ENCODE measurements around the gene DHX57.
A peak's percentile ranks its signal among the peaks of the same experiment; 100 is the strongest.

The DHX57 gene

GRCh38 chr2:38866773-38867443, 8.8 kb downstream of the DHX57 start:
- peak in 1 of 2 experiments; percentile 15 for DNase-seq (ENCODE audit: low read depth in 1 of 2, low spot score in 1 of 2)
- TF ChIP-seq SPI1 (IDR thresholded peaks at IDR 0.05; ENCODE audit: borderline replicate concordance, low read depth) (no peak), GABPA (IDR thresholded peaks at IDR 0.05; ENCODE audit: low read depth) (no peak), POLR2AphosphoS5 (IDR thresholded peaks at IDR 0.05; ENCODE audit: low read depth) (no peak)
- TF ChIP-seq, protein P1, sequence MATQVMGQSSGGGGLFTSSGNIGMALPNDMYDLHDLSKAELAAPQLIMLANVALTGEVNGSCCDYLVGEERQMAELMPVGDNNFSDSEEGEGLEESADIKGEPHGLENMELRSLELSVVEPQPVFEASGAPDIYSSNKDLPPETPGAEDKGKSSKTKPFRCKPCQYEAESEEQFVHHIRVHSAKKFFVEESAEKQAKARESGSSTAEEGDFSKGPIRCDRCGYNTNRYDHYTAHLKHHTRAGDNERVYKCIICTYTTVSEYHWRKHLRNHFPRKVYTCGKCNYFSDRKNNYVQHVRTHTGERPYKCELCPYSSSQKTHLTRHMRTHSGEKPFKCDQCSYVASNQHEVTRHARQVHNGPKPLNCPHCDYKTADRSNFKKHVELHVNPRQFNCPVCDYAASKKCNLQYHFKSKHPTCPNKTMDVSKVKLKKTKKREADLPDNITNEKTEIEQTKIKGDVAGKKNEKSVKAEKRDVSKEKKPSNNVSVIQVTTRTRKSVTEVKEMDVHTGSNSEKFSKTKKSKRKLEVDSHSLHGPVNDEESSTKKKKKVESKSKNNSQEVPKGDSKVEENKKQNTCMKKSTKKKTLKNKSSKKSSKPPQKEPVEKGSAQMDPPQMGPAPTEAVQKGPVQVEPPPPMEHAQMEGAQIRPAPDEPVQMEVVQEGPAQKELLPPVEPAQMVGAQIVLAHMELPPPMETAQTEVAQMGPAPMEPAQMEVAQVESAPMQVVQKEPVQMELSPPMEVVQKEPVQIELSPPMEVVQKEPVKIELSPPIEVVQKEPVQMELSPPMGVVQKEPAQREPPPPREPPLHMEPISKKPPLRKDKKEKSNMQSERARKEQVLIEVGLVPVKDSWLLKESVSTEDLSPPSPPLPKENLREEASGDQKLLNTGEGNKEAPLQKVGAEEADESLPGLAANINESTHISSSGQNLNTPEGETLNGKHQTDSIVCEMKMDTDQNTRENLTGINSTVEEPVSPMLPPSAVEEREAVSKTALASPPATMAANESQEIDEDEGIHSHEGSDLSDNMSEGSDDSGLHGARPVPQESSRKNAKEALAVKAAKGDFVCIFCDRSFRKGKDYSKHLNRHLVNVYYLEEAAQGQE (IDR thresholded peaks at IDR 0.05; ENCODE audit: insufficient replicate concordance, low read depth) = no peak
- TF ChIP-seq, protein P2, sequence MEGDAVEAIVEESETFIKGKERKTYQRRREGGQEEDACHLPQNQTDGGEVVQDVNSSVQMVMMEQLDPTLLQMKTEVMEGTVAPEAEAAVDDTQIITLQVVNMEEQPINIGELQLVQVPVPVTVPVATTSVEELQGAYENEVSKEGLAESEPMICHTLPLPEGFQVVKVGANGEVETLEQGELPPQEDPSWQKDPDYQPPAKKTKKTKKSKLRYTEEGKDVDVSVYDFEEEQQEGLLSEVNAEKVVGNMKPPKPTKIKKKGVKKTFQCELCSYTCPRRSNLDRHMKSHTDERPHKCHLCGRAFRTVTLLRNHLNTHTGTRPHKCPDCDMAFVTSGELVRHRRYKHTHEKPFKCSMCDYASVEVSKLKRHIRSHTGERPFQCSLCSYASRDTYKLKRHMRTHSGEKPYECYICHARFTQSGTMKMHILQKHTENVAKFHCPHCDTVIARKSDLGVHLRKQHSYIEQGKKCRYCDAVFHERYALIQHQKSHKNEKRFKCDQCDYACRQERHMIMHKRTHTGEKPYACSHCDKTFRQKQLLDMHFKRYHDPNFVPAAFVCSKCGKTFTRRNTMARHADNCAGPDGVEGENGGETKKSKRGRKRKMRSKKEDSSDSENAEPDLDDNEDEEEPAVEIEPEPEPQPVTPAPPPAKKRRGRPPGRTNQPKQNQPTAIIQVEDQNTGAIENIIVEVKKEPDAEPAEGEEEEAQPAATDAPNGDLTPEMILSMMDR (IDR thresholded peaks at IDR 0.05; ENCODE audit: insufficient read depth, low read length) = no peak
- Histone ChIP-seq H3K4me3 (replicated peaks; ENCODE audit: insufficient read depth, low read length) (no peak overlapping the region), H3K27ac (replicated peaks) (no peak overlapping the region), H3K27me3 (ENCODE audit: insufficient read depth, poor library complexity, severe bottlenecking) (no peaks in the 10 kb centered on the region)

DNA sequence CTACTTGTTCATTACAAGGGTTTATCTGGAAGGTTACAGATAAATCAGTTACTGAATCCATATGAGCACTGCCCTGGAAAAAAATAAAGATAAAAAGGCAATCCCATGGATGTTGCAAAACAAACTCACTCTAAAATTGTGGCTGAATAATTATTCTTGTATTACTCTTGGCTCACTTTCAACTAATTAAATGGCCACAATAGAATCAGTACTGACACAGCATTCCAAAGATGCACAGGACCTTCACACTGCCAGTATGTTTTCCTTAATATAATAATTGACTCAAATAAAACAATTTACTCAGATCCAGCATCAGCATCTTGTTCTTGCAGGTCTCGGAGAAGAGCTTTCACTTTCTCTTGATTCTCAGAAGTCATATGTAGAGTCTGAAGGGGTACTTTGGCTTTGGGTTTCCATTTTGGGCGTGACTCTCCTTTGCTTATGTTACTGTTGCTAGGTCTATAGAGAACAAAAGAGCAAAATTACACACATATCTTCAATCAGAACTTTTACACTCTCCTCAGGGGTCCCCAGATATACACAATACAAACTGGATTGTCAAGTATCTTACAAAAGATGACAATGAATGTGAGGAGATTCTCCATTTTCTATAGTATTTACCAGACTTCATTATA, 12.6 kb downstream of the DHX57 start:
- DNase-seq (ENCODE audit: low read depth in 1 of 2, low spot score in 1 of 2) = no peak
- Histone ChIP-seq H3K27ac (replicated peaks) (no peak overlapping the region), H3K4me3 (replicated peaks; ENCODE audit: insufficient read depth, low read length) (no peak overlapping the region), H3K27me3 (ENCODE audit: insufficient read depth, poor library complexity, severe bottlenecking) (no peaks in the 10 kb centered on the region)
- TF ChIP-seq GABPA (IDR thresholded peaks at IDR 0.05; ENCODE audit: low read depth) (no peak), SPI1 (IDR thresholded peaks at IDR 0.05; ENCODE audit: borderline replicate concordance, low read depth) (no peak), POLR2AphosphoS5 (IDR thresholded peaks at IDR 0.05; ENCODE audit: low read depth) (no peak)
- TF ChIP-seq, protein P2 (IDR thresholded peaks at IDR 0.05; ENCODE audit: insufficient read depth, low read length) = no peak
- TF ChIP-seq, protein P1 (IDR thresholded peaks at IDR 0.05; ENCODE audit: insufficient replicate concordance, low read depth) = no peak

DNA sequence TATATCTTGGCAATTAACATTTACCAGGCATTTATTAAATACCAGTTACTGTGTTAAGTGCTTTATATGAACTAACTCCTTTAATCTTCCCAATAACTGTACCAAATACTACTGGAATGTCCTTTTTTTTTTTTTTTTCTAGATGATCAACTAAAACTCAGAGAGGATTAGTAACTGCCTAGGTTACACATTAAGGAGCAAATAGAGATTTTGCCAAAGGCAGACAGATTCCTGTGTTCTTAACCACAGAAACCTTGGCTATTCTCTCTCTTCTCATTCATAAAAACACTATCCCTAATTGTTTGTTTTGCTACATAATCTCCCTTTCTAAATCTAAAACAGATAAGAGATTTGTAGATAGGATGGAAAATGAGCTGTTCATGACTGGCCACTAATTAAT, 13.3 kb downstream of the DHX57 start:
- TF ChIP-seq, protein P1 (IDR thresholded peaks at IDR 0.05; ENCODE audit: insufficient replicate concordance, low read depth) = no peak
- TF ChIP-seq, protein P2 (IDR thresholded peaks at IDR 0.05; ENCODE audit: insufficient read depth, low read length) = no peak
- TF ChIP-seq POLR2AphosphoS5 (IDR thresholded peaks at IDR 0.05; ENCODE audit: low read depth) = no peak
- no peak for TF ChIP-seq GABPA (IDR thresholded peaks at IDR 0.05; ENCODE audit: low read depth)
- TF ChIP-seq SPI1 (IDR thresholded peaks at IDR 0.05; ENCODE audit: borderline replicate concordance, low read depth) = no peak
- Histone ChIP-seq H3K27me3 (ENCODE audit: insufficient read depth, poor library complexity, severe bottlenecking) (no peaks in the 10 kb centered on the region), H3K4me3 (replicated peaks; ENCODE audit: insufficient read depth, low read length) (no peak overlapping the region), H3K27ac (replicated peaks) (no peak overlapping the region)
- no peak for DNase-seq (ENCODE audit: low read depth in 1 of 2, low spot score in 1 of 2)

Data from HL-60 (cell line).